Measurements from ENCODE around the gene ABCB1.

- TF ChIP-seq CTCF (IDR thresholded peaks at IDR 0.05): no peak
- no peak for TF ChIP-seq POLR2AphosphoS5 (IDR thresholded peaks at IDR 0.05)
- no peak for TF ChIP-seq POLR2A (IDR thresholded peaks at IDR 0.05)
- TF ChIP-seq EP300 (IDR thresholded peaks at IDR 0.05): no peak
Observed at GRCh38 chr7:87627634-87627994, 26.9 kb upstream of the ABCB1 start.
